ENCODE data around the gene PCYT1B.

GRCh38 chrX:24547961-24548360 is 99.2 kb downstream of the PCYT1B start:
- TF ChIP-seq CTCF (conservative IDR thresholded peaks at IDR 0.05; ENCODE audit: low read depth in 2 of 2): no peak
- no peak for TF ChIP-seq EZH2 (IDR thresholded peaks at IDR 0.05; ENCODE audit: low read depth, unreplicated experiment)
- TF ChIP-seq POLR2AphosphoS5 (IDR thresholded peaks at IDR 0.05; ENCODE audit: low read depth): no peak
- no peak for TF ChIP-seq REST (IDR thresholded peaks at IDR 0.05; ENCODE audit: unreplicated experiment)
- no peak for TF ChIP-seq JUNB (IDR thresholded peaks at IDR 0.05; ENCODE audit: unreplicated experiment)
- no peak for TF ChIP-seq EZH2phosphoT487 (IDR thresholded peaks at IDR 0.05; ENCODE audit: unreplicated experiment)
- no peak for TF ChIP-seq CREB1 (CRISPR knock-in tag; IDR thresholded peaks at IDR 0.05; ENCODE audit: low read depth)
- TF ChIP-seq STAT1 (IDR thresholded peaks at IDR 0.05; ENCODE audit: unreplicated experiment): no peak
- no peak for TF ChIP-seq ETS1 (IDR thresholded peaks at IDR 0.05)

All from GM23338 (cell line).